Adrenal gland (tissue), 12 donors: ENCODE data around the gene CLIP2. TPM values are rescaled to one million over a fixed set of nuclear protein-coding genes. Genes with fewer than 3 reads are reported as not detected.

Experiments used
- DNase-seq, 7 donors: peaks; one replicate each; pipeline ENCODE4 v3.0.0-alpha.2; 2019 to 2020
- H3K27ac ChIP-seq, 5 donors: fragments of 200-600 bp; sonication (generic) in 4 of 5; 1 replicate in 3 of 5; 2 replicates in 2 of 5; pipeline versions ENCODE4 v1.5.1 to v1.8.0; 2016 to 2020; ENCODE audit warnings: mild to moderate bottlenecking in 1 of 5
- H3K27me3 ChIP-seq: fragments of 200-600 bp; 2 replicates; pipeline ENCODE4 v1.8.0; 2021
- H3K36me3 ChIP-seq, 2 donors: fragments of 200-600 bp; replicated peaks in 1 of 2; 1 replicate in 1 of 2; 2 replicates in 1 of 2; pipeline versions ENCODE4 v1.5.1 to v1.8.0; 2018 to 2022
- H3K4me1 ChIP-seq, 2 donors: fragments of 200-600 bp; replicated peaks in 1 of 2; 1 replicate in 1 of 2; 2 replicates in 1 of 2; pipeline versions ENCODE4 v1.5.1 to v1.8.0; 2018 to 2021
- H3K4me3 ChIP-seq, 4 donors: fragments of 200-600 bp; sonication (generic) in 3 of 4; one replicate each; pipeline ENCODE4 v1.5.1; 2016 to 2018
- H3K9me3 ChIP-seq, 3 donors: fragments of 200-600 bp; sonication (generic) in 1 of 3; replicated peaks in 1 of 3; 1 replicate in 2 of 3; 2 replicates in 1 of 3; pipeline versions ENCODE4 v1.5.1 to v1.8.0; 2016 to 2021
- CTCF ChIP-seq, 6 experiments: fragments of 450-650 bp in 4 of 6; fragments of 200-600 bp in 2 of 6; sonication (generic) in 1 of 6; IDR thresholded peaks; 1 replicate in 5 of 6; 2 replicates in 1 of 6; pipeline versions ENCODE4 v1.5.1 to v1.8.0; 2016 to 2021; ENCODE audit warnings: antibody characterized with exemption in 6 of 6, mild to moderate bottlenecking in 2 of 6, moderate library complexity in 1 of 6
- POLR2A ChIP-seq, 2 donors: fragments of 450-650 bp; IDR thresholded peaks; one replicate each; pipeline ENCODE4 v1.6.1; 2017; ENCODE audit warnings: antibody characterized with exemption in 2 of 2, mild to moderate bottlenecking in 2 of 2, moderate library complexity in 1 of 2
- WGBS, 4 donors: extraction: QIAGEN DNeasy Blood & Tissue Kit in 2 of 4; methylation state at CpG; one replicate each; pipeline versions ENCODE4 v1.1.5 to v1.1.7; 2013 to 2017; 5-methylcytosine and 5-hydroxymethylcytosine counted together
- intact Hi-C, 2 donors: fragments of 100-400 bp; cut with DNase I; formaldehyde crosslinking; loops; one replicate each; pipeline versions ENCODE4 v1.14.1 to v1.15.0; 2022 to 2023
- polyA plus RNA-seq, 3 donors: library from polyadenylated mRNA; stranded (reverse); fragments of 200-250 nt in 2 of 3; fragments of 350-450 nt in 1 of 3; fragmentation: Illumina TruSeq in 1 of 3; extraction: RNeasy Lipid Tissue Mini Kit (QIAGEN cat#74804) in 1 of 3; gene quantifications; one replicate each; pipeline ENCODE4 v1.2.3, GENCODE V29; 2013 to 2014
- total RNA-seq, 9 donors: library from RNA; depleted of rRNA in 4 of 9; stranded (reverse); fragments of >200 nt in 4 of 9; fragments of 120-200 nt in 1 of 9; fragmentation: NEBNext Ultra II Directional in 1 of 9; extraction: Animal tissue kit (Norgen Biotek cat#: 25700) in 1 of 9; gene quantifications; one replicate each; pipeline versions ENCODE4 v1.1.0 to v1.2.4, GENCODE V29; 2013 to 2023
- donor health status: healthy with polysubstance abuse.
- donor health status: Bipolar disorder and iron deficiency.
- donor health status: DM: yes; HTN: yes; CAD: no.
- donor health status: DM: no; HTN: no; CAD: no.
- donor health status: DM: no; HTN: no; CAD: no.
- donor health status: DM: yes; HTN: yes; CAD: no.

CLIP2 gene
- total and polyA plus RNA-seq, 12 donors, result 6.8 to 48.6 (median 25.6) TPM

GRCh38 chr7:74275401-74275881 is 13.8 kb upstream of the CLIP2 start:
- intact Hi-C loops, result loop anchor here in 1 of 2 donors (10.0 kb wide), 1 partner anchor 211 kb away; no protein-coding TSS in a partner anchor
- TF ChIP-seq POLR2A (IDR thresholded peaks at IDR 0.05) (no peak), CTCF (IDR thresholded peaks at IDR 0.05) (peak in 5 of 6 experiments; percentile 20 to 48 (median 37))
- 58 to 78% (median 63%) methylated on average over 2 to 6 of the region's 6 CpGs for WGBS, 4 donors

GRCh38 chr7:74277636-74278035 is 11.6 kb upstream of the CLIP2 start:
- no peak for DNase-seq
- H3K36me3 ChIP-seq, result no peaks in the 10 kb centered on the region
- no peaks in the 10 kb centered on the region for H3K27me3 ChIP-seq
- TF ChIP-seq CTCF (IDR thresholded peaks at IDR 0.05) (no peak), POLR2A (IDR thresholded peaks at IDR 0.05) (no peak)
- H3K9me3 ChIP-seq, result no peaks in the 10 kb centered on the region
- WGBS, 4 donors, result 93 to 99% (median 97%) methylated on average over 4 of the region's 4 CpGs
- H3K27ac ChIP-seq, result no peak overlapping the region
- intact Hi-C loops, result loop anchor here in 1 of 2 donors (10.0 kb wide), 1 partner anchor 213 kb away; no protein-coding TSS in a partner anchor
- H3K4me1 ChIP-seq, result peaks cover 13 to 19% of the 10 kb centered on the region in 2 donors
- H3K4me3 ChIP-seq, result no peak overlapping the region

More at GRCh38 chr7:74275401-74275881, 13.8 kb upstream of the CLIP2 start:
- H3K9me3 ChIP-seq, result no peaks in the 10 kb centered on the region
- no peak for DNase-seq
- no peak overlapping the region for H3K4me3 ChIP-seq
- no peaks in the 10 kb centered on the region for H3K36me3 ChIP-seq
- no peak overlapping the region for H3K27ac ChIP-seq
- H3K4me1 ChIP-seq, result peaks cover 12 to 26% of the 10 kb centered on the region in 2 donors
- no peaks in the 10 kb centered on the region for H3K27me3 ChIP-seq

- DNase-seq, result peak in 3 of 7 donors; percentile 45 to 73 (median 68)
- Histone ChIP-seq H3K27ac (peak overlapping the region; percentile 60 to 94 (median 85)), H3K9me3 (no peaks in the 10 kb centered on the region), H3K4me3 (no peak overlapping the region), H3K36me3 (no peaks in the 10 kb centered on the region), H3K27me3 (no peaks in the 10 kb centered on the region), H3K4me1 (peaks cover 13 to 17% of the 10 kb centered on the region in 2 donors)
- WGBS, 4 donors, result 58 to 89% (median 69%) methylated on average over 8 of the region's 8 CpGs
- intact Hi-C loops, result no loop called here
- no peak for TF ChIP-seq POLR2A (IDR thresholded peaks at IDR 0.05)
- no peak for TF ChIP-seq CTCF (IDR thresholded peaks at IDR 0.05)
Measured at GRCh38 chr7:74280985-74281384, 8.2 kb upstream of the CLIP2 start.

- peaks cover 13 to 17% of the 10 kb centered on the region in 2 donors for H3K4me1 ChIP-seq
- WGBS, 4 donors, result 80 to 92% (median 90%) methylated on average over 12 to 14 of the region's 14 CpGs
- no peaks in the 10 kb centered on the region for H3K27me3 ChIP-seq
- H3K9me3 ChIP-seq, result no peaks in the 10 kb centered on the region
- DNase-seq, result no peak
- intact Hi-C loops, result no loop called here
- H3K27ac ChIP-seq, result no peak overlapping the region
- no peaks in the 10 kb centered on the region for H3K36me3 ChIP-seq
- no peak for TF ChIP-seq CTCF (IDR thresholded peaks at IDR 0.05)
- TF ChIP-seq POLR2A (IDR thresholded peaks at IDR 0.05), result no peak
- H3K4me3 ChIP-seq, result no peak overlapping the region
Measured at GRCh38 chr7:74282748-74283459, 6.3 kb upstream of the CLIP2 start.
